ENCODE results near the gene CDK6.

- TF ChIP-seq POLR2AphosphoS5 (IDR thresholded peaks at IDR 0.05) (no peak), POLR2A (IDR thresholded peaks at IDR 0.05) (no peak), CTCF (IDR thresholded peaks at IDR 0.05 in 8 of 11, conservative IDR thresholded peaks at IDR 0.05 in 3 of 11) (no peak)
Observed at GRCh38 chr7:92732316-92733036, 103.9 kb downstream of the CDK6 start.

Measured in spleen (tissue), 7 donors.